Erythroblast (primary cell): ENCODE measurements around the gene CNTN4.

Experiments used
- GATA1 ChIP-seq: IDR thresholded peaks from 2 replicates; pipeline ENCODE4 v1.6.1; 2011; ENCODE audit warnings: low read depth, mild to moderate bottlenecking, control low read depth, low read length, moderate library complexity
- POLR2A ChIP-seq: IDR thresholded peaks from 2 replicates; pipeline ENCODE4 v1.6.1; 2011; ENCODE audit warnings: mild to moderate bottlenecking, low read length

- no peak for TF ChIP-seq POLR2A
- no peak for TF ChIP-seq GATA1
Measured at GRCh38 chr3:2701471-2701870, 602.8 kb downstream of the CNTN4 start.
